GM18951 (cell line): ENCODE data around the gene PHF2.

ENCODE experiments used
- POLR2A ChIP-seq: IDR thresholded peaks from 4 replicates; pipeline ENCODE4 v1.6.1; 2011; ENCODE audit warnings: mild to moderate bottlenecking; ENCODE audit not compliant: insufficient read length, insufficient read depth; ENCODE audit errors: extremely low read depth
- in situ Hi-C: fragments of 300-500 bp; cut with MboI; formaldehyde crosslinking; loops from one replicate; pipeline ENCODE4 v1.12.0; 2022; ENCODE audit warnings: low sequenced_read_pairs, mixed read lengths, inconsistent platforms; ENCODE audit not compliant: unreplicated experiment

The PHF2 gene

GRCh38 chr9:93585259-93585658 lies 8.9 kb downstream of the PHF2 start:
- in situ Hi-C loops: no loop called here
- no peak for TF ChIP-seq POLR2A

- no peak for TF ChIP-seq POLR2A
- in situ Hi-C loops: no loop called here
These were observed 9.3 kb downstream of the PHF2 start for GRCh38 chr9:93585695-93586094.

- in situ Hi-C loops: no loop called here
- TF ChIP-seq POLR2A: no peak
These were observed 10.1 kb downstream of the PHF2 start for GRCh38 chr9:93586290-93587057.

GRCh38 chr9:93587284-93587650 lies 10.9 kb downstream of the PHF2 start:
- no peak for TF ChIP-seq POLR2A
- in situ Hi-C loops: no loop called here

GRCh38 chr9:93587651-93588347 lies 11.4 kb downstream of the PHF2 start:
- TF ChIP-seq POLR2A: no peak
- in situ Hi-C loops: no loop called here

GRCh38 chr9:93588641-93589609 lies 12.5 kb downstream of the PHF2 start:
- in situ Hi-C loops: no loop called here
- no peak for TF ChIP-seq POLR2A

GRCh38 chr9:93589688-93590087 lies 13.3 kb downstream of the PHF2 start:
- no peak for TF ChIP-seq POLR2A
- in situ Hi-C loops: no loop called here

GRCh38 chr9:93590609-93591234 lies 14.3 kb downstream of the PHF2 start:
- TF ChIP-seq POLR2A: no peak

GRCh38 chr9:93591301-93592007 lies 15.1 kb downstream of the PHF2 start:
- in situ Hi-C loops: no loop called here
- TF ChIP-seq POLR2A: no peak

More at GRCh38 chr9:93590609-93591234, 14.3 kb downstream of the PHF2 start:
- in situ Hi-C loops: no loop called here

- TF ChIP-seq POLR2A: no peak
- in situ Hi-C loops: no loop called here
These were observed 15.7 kb downstream of the PHF2 start for GRCh38 chr9:93592008-93592642.

- no peak for TF ChIP-seq POLR2A
- in situ Hi-C loops: no loop called here
These were observed 16.2 kb downstream of the PHF2 start for GRCh38 chr9:93592643-93593021.

GRCh38 chr9:93593144-93593658 lies 16.8 kb downstream of the PHF2 start:
- TF ChIP-seq POLR2A: no peak
- in situ Hi-C loops: no loop called here
